Osteocyte (in vitro differentiated cells): ENCODE data around the gene FH. TPM values are rescaled to one million over a fixed set of nuclear protein-coding genes. Genes with fewer than 3 reads are reported as not detected.

Experiments used
- DNase-seq: peaks from one replicate; pipeline ENCODE4 v3.0.0; 2021; ENCODE audit warnings: mixed read lengths; ENCODE audit not compliant: unreplicated experiment; ENCODE audit errors: extremely low spot score
- H3K27ac Mint-ChIP-seq: one replicate; pipeline ENCODE4 v1.8.0; 2021; ENCODE audit warnings: mild to moderate bottlenecking, mixed read lengths; ENCODE audit not compliant: unreplicated experiment
- H3K27me3 Mint-ChIP-seq: one replicate; pipeline ENCODE4 v1.8.0; 2021; ENCODE audit warnings: mixed read lengths; ENCODE audit not compliant: unreplicated experiment
- H3K36me3 Mint-ChIP-seq: one replicate; pipeline ENCODE4 v1.8.0; 2021; ENCODE audit warnings: mixed read lengths; ENCODE audit not compliant: unreplicated experiment
- H3K4me1 Mint-ChIP-seq: one replicate; pipeline ENCODE4 v1.8.0; 2021; ENCODE audit warnings: mixed read lengths; ENCODE audit not compliant: unreplicated experiment
- H3K4me3 Mint-ChIP-seq: one replicate; pipeline ENCODE4 v1.8.0; 2021; ENCODE audit warnings: mild to moderate bottlenecking, moderate library complexity, mixed read lengths; ENCODE audit not compliant: unreplicated experiment
- H3K9me3 Mint-ChIP-seq: one replicate; pipeline ENCODE4 v1.8.0; 2021; ENCODE audit warnings: mixed read lengths; ENCODE audit not compliant: unreplicated experiment
- total RNA-seq: library from RNA; stranded (reverse); gene quantifications from 2 replicates; pipeline ENCODE4 v1.2.1, GENCODE V29; 2021
- TF ChIP-seq, protein P1 (sequence below): fragments of 200-600 bp; sonication (generic); IDR thresholded peaks from 2 replicates; pipeline ENCODE4 v1.5.0; 2021; ENCODE audit warnings: antibody characterized with exemption, mild to moderate bottlenecking, moderate library complexity

Gene FH
- total RNA-seq, 1 donor from 2014 or later = 61.1 TPM

DNA sequence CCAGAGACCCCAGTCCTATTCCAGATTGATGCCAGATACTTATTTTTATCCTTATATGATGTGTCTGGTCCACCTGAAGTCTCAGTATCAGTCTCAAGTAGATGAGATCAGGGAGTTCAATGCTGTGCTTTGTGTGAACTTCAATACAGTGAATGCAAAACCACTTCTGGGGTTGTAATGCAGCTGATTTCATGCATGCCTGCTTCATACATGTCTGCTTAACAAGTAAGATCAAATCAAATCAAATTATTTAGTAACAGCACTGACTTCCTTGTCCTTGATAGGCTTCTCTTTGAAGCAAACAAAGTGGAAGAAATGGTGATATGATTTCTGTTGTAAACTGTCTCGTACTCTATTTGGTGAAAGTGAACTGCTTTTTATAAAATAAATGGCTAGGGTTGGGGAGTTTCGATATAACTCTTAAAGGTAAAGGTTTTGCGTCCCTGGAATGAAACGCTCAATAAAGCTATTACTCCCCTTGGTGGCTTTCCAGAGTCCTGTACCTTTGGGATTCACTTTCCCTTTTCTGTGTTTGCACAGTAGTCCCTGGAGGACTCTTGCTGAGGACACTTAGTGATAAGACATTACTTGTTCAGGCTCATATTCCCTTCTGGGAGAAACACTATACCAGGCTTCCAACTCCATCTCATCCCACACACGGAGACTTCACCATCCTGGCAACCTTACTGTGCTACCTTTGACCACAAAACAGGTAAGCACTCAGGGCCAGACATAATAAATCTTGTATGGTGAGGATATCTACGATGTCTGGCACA, 59.3 kb downstream of the FH start:
- Mint-ChIP-seq H3K27ac (no peak overlapping the region), H3K4me1 (no peaks in the 10 kb centered on the region), H3K27me3 (no peaks in the 10 kb centered on the region), H3K36me3 (no peaks in the 10 kb centered on the region), H3K4me3 (no peak overlapping the region), H3K9me3 (no peaks in the 10 kb centered on the region)
- DNase-seq = no peak
- TF ChIP-seq, protein P1, sequence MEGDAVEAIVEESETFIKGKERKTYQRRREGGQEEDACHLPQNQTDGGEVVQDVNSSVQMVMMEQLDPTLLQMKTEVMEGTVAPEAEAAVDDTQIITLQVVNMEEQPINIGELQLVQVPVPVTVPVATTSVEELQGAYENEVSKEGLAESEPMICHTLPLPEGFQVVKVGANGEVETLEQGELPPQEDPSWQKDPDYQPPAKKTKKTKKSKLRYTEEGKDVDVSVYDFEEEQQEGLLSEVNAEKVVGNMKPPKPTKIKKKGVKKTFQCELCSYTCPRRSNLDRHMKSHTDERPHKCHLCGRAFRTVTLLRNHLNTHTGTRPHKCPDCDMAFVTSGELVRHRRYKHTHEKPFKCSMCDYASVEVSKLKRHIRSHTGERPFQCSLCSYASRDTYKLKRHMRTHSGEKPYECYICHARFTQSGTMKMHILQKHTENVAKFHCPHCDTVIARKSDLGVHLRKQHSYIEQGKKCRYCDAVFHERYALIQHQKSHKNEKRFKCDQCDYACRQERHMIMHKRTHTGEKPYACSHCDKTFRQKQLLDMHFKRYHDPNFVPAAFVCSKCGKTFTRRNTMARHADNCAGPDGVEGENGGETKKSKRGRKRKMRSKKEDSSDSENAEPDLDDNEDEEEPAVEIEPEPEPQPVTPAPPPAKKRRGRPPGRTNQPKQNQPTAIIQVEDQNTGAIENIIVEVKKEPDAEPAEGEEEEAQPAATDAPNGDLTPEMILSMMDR = no peak

DNA sequence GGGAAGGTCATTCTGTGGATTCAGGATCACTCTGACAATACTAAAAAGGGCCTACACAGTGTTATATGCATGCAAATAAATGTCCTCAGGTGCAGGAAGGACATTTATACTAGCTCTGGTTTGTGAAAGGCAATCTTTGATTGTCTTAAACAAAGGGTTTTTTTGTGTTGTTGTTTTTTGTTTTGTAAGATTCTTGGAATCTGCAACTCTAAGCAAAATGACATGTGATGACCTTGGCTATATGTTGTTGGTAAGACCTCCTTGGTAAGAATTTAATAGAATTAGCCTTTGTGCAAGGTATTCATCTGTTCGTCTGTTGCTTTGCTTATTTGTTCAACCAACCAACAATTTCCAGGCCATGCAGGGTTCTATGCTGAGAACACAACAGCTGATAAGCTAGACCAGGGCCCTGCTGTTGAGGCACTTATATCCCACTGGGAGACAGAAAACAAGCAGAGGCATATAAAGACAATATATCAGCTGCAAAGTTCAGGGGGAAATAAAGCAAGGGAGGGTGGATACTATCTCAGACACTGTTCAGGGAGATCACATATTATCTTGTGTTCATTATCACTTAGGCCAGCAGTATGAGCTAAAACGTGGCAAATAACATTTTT, 60.3 kb downstream of the FH start:
- H3K27ac Mint-ChIP-seq = no peak overlapping the region
- DNase-seq = no peak
- no peaks in the 10 kb centered on the region for H3K36me3 Mint-ChIP-seq
- H3K9me3 Mint-ChIP-seq = no peaks in the 10 kb centered on the region
- TF ChIP-seq, protein P1 = no peak
- H3K27me3 Mint-ChIP-seq = no peaks in the 10 kb centered on the region
- no peak overlapping the region for H3K4me3 Mint-ChIP-seq
- no peaks in the 10 kb centered on the region for H3K4me1 Mint-ChIP-seq

DNA sequence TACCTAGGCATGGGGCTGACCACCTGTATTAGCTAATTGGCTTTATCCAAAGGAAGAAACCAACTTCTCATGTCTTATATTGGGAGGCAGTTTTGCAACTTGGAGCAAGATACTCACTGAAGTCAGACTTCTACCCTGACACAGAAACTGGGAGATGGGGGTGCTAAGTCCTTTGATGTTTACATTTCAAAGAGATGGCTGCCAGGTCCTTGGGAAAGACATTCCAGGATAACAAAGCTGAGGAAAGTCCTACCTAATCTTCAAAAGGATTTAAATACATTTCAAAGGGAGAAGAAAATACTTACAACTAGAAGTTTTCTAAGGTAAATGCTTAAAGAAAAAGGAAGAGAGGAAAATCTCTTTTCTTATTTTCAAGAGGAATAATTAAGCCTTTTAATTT, 62.1 kb downstream of the FH start:
- DNase-seq = no peak
- Mint-ChIP-seq H3K4me3 (no peak overlapping the region), H3K4me1 (no peaks in the 10 kb centered on the region), H3K27me3 (no peaks in the 10 kb centered on the region), H3K9me3 (no peaks in the 10 kb centered on the region), H3K36me3 (no peaks in the 10 kb centered on the region), H3K27ac (no peak overlapping the region)
- TF ChIP-seq, protein P1 = no peak

DNA sequence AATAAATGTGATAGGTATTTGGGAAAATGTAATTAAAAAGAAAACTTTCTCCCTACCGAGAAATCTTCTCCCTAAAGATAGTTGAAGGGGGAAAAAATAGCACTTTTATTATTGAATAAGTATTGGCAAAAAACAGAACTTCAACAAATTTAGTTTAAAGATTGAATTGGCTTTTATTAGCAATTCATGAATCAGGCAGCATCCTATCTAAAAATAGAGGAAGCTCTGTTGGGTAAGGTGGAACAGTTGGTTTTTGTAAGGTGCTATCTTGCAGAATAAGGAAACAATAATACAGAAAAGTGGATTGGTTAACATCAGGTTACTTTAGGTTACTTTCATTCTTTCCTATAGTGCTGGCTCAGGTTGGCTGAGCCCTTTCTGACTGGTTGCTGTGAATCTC, 62.8 kb downstream of the FH start:
- no peak for DNase-seq

DNA sequence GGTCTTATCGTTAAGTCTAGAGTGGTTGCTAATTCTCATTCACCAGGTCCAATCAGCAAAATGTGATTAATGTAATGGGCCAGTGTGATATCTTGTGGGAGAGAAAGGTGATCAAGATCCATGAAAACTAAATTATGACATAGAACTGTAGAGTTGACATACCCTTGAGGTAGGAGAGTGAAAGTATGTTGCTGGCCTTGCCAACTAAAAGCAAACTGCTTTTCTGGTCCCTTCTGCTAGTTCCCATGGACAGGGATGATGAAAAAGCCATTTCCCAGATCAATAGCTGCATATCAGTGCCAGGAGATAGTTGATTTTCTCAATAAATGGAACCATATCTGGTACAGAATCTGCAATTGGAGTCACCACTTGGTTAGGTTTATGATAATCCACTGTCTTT, 65.8 kb downstream of the FH start:
- no peaks in the 10 kb centered on the region for H3K36me3 Mint-ChIP-seq
- H3K4me3 Mint-ChIP-seq = no peak overlapping the region
- no peaks in the 10 kb centered on the region for H3K4me1 Mint-ChIP-seq
- DNase-seq = no peak
- H3K9me3 Mint-ChIP-seq = peaks cover 7% of the 10 kb centered on the region
- no peak overlapping the region for H3K27ac Mint-ChIP-seq
- no peaks in the 10 kb centered on the region for H3K27me3 Mint-ChIP-seq
- TF ChIP-seq, protein P1 = no peak

More for the DNA sequence above, 62.8 kb downstream of the FH start:
- H3K9me3 Mint-ChIP-seq = peaks cover under 1% of the 10 kb centered on the region
- no peak overlapping the region for H3K4me3 Mint-ChIP-seq
- TF ChIP-seq, protein P1 = no peak
- no peaks in the 10 kb centered on the region for H3K27me3 Mint-ChIP-seq
- H3K27ac Mint-ChIP-seq = no peak overlapping the region
- H3K4me1 Mint-ChIP-seq = no peaks in the 10 kb centered on the region
- H3K36me3 Mint-ChIP-seq = no peaks in the 10 kb centered on the region
